Natural killer cell treated with Interleukin-12 subunit alpha and Interleukin-12 subunit beta and Interleukin-15 and Interleukin-18, amount 100 ng/mL, for 72 hours (primary cell): ENCODE measurements around the gene GLTPD2. TPM values are rescaled to one million over a fixed set of nuclear protein-coding genes. Genes with fewer than 3 reads are reported as not detected.

Experiments
- ATAC-seq, 2 donors: fragments of 150-1000 bp; cut with Tn5 transposase in 1 of 2; sonication (Bioruptor Pico), chemical (Tn5 transposase) in 1 of 2; 2 replicates each; pipeline ENCODE4 v1.10.0; 2021
- DNase-seq: peaks from one replicate; pipeline ENCODE4 v3.0.0; 2022; ENCODE audit warnings: low spot score
- H3K27ac Mint-ChIP-seq, 2 donors: 1 replicate in 1 of 2; 2 replicates in 1 of 2; pipeline ENCODE4 v1.8.0; 2022; ENCODE audit warnings: mixed read lengths in 2 of 2, mild to moderate bottlenecking in 1 of 2, moderate library complexity in 1 of 2
- H3K27me3 Mint-ChIP-seq, 2 donors: 1 replicate in 1 of 2; 2 replicates in 1 of 2; pipeline ENCODE4 v1.8.0; 2022; ENCODE audit warnings: mixed read lengths in 2 of 2
- H3K36me3 Mint-ChIP-seq: one replicate; pipeline ENCODE4 v1.8.0; 2022; ENCODE audit warnings: mixed read lengths
- H3K4me1 Mint-ChIP-seq, 2 donors: 1 replicate in 1 of 2; 2 replicates in 1 of 2; pipeline ENCODE4 v1.8.0; 2022; ENCODE audit warnings: low read depth in 2 of 2, mixed read lengths in 2 of 2, mild to moderate bottlenecking in 1 of 2
- H3K4me3 Mint-ChIP-seq: one replicate; pipeline ENCODE4 v1.8.0; 2022; ENCODE audit warnings: mixed read lengths
- H3K9me3 Mint-ChIP-seq: 2 replicates; pipeline ENCODE4 v1.8.0; 2022; ENCODE audit warnings: mixed read lengths
- total RNA-seq, 2 donors: library from RNA; stranded (reverse); gene quantifications; one replicate each; pipeline ENCODE4 v1.2.3, GENCODE V29; 2022

The GLTPD2 gene
- total RNA-seq, 2 donors from 2014 or later, result 0.38 TPM; not detected in 1

DNA sequence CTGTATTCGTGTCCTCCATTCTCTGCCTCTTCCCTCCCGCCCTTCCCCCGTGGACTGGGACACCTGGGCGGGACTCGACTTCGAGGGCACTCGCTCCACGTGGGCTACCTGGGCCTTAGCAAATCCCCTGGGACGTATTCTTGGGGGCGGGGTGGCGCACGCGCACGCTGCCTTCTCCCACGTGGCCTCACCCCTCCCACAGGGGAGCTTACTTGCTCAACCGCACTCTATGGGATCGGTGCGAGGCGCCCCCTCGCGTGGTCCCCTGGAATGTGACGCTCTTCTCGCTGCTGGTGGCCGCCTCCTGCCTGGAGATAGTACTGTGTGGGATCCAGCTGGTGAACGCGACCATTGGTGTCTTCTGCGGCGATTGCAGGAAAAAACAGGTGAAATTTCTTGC lies 6.1 kb upstream of the GLTPD2 start:
- Mint-ChIP-seq H3K4me1 (peaks cover 14 to 22% of the 10 kb centered on the region in 2 donors), H3K36me3 (no peaks in the 10 kb centered on the region), H3K4me3 (no peak overlapping the region), H3K27me3 (peaks cover 32 to 40% of the 10 kb centered on the region in 2 donors), H3K9me3 (no peaks in the 10 kb centered on the region), H3K27ac (peak overlapping the region in 1 of 2 donors; percentile 7)
- DNase-seq (no peak), ATAC-seq (peak; percentile 26 to 40)

- Mint-ChIP-seq H3K36me3 (no peaks in the 10 kb centered on the region), H3K27ac (no peak overlapping the region), H3K4me1 (peaks cover 22 to 33% of the 10 kb centered on the region in 2 donors), H3K9me3 (no peaks in the 10 kb centered on the region), H3K27me3 (peaks cover 21% of the 10 kb centered on the region in 2 donors), H3K4me3 (peak overlapping the region; percentile 31)
- ATAC-seq (no peak), DNase-seq (no peak)
Measured at GRCh38 chr17:4785311-4786105, 3.3 kb upstream of the GLTPD2 start.

GRCh38 chr17:4786106-4786511 lies 2.7 kb upstream of the GLTPD2 start, which contains the start of gene VMO1:
Gene VMO1, minus strand, starts transcription at chr17:4786364. Its CDS starts 12 bp downstream, at chr17:4786352.
- H3K4me1 Mint-ChIP-seq, result peaks cover 28 to 38% of the 10 kb centered on the region in 2 donors

DNA sequence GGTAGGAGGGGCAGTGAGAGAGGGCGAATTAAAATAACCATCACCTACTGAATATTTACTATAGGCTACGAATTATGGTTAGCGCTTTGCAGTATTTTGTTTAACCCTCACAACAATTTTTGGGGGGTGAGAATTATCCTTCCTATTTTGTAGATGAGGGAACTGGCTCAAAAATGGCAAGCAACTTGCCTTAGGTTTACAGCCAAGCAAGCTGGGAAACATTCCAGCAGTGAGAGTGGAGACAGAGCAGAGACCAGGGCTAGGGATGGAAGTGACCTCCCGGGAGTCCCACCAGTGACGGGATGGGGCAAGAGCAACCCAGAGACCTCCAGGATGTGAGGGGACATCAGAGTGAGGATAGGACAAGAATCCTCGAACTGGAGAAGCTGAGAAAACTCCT lies 2.2 kb upstream of the GLTPD2 start:
- ATAC-seq, result no peak
- Mint-ChIP-seq H3K27me3 (peaks cover 16 to 21% of the 10 kb centered on the region in 2 donors), H3K4me3 (peak overlapping the region; percentile 31), H3K27ac (no peak overlapping the region), H3K4me1 (peaks cover 32 to 40% of the 10 kb centered on the region in 2 donors), H3K36me3 (no peaks in the 10 kb centered on the region), H3K9me3 (no peaks in the 10 kb centered on the region)
- DNase-seq, result no peak

More at GRCh38 chr17:4786106-4786511, 2.7 kb upstream of the GLTPD2 start, which contains the start of gene VMO1:
- Mint-ChIP-seq H3K36me3 (no peaks in the 10 kb centered on the region), H3K27ac (no peak within 1 kb of the TSS), H3K27me3 (peaks cover 16 to 21% of the 10 kb centered on the region in 2 donors), H3K4me3 (peak within 1 kb of the TSS; percentile 31), H3K9me3 (no peaks in the 10 kb centered on the region)
- DNase-seq (no peak), ATAC-seq (no peak)

GRCh38 chr17:4788159-4788806 lies 481 bp upstream of the GLTPD2 start:
- Mint-ChIP-seq H3K27me3 (peaks cover 8 to 15% of the 10 kb centered on the region in 2 donors), H3K4me3 (peak overlapping the region; percentile 84)

DNA sequence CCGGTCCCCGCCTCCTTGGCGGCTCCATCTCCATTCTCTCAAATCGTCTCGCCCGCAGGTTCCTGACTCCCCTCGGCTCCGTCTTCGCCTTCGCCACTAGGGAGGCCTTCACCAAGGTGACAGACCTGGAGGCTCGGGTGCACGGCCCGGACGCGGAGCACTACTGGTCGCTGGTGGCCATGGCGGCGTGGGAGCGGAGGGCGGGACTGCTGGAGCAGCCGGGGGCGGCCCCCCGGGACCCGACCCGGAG lies 862 bp downstream of the GLTPD2 start:
- H3K4me3 Mint-ChIP-seq, result peak overlapping the region; percentile 84
- H3K27me3 Mint-ChIP-seq, result peaks cover 0 to 14% of the 10 kb centered on the region in 2 donors
- ATAC-seq, result no peak
- no peaks in the 10 kb centered on the region for H3K9me3 Mint-ChIP-seq
- H3K4me1 Mint-ChIP-seq, result peaks cover 37 to 38% of the 10 kb centered on the region in 2 donors
- H3K27ac Mint-ChIP-seq, result peak overlapping the region in 1 of 2 donors; percentile 93
- no peaks in the 10 kb centered on the region for H3K36me3 Mint-ChIP-seq
- DNase-seq, result no peak

More at GRCh38 chr17:4788159-4788806, 481 bp upstream of the GLTPD2 start:
- no peak for DNase-seq
- ATAC-seq, result no peak
- Mint-ChIP-seq H3K27ac (peak overlapping the region; percentile 17 to 66), H3K9me3 (no peaks in the 10 kb centered on the region), H3K4me1 (peaks cover 34 to 38% of the 10 kb centered on the region in 2 donors), H3K36me3 (no peaks in the 10 kb centered on the region)

GRCh38 chr17:4789951-4790704 lies 1.4 kb downstream of the GLTPD2 start:
- ATAC-seq (peak; percentile 92), DNase-seq (peak; percentile 91)
- Mint-ChIP-seq H3K27ac (peak overlapping the region; percentile 89 to 93), H3K9me3 (no peaks in the 10 kb centered on the region), H3K4me3 (peak overlapping the region; percentile 84), H3K4me1 (peaks cover 37 to 40% of the 10 kb centered on the region in 2 donors), H3K27me3 (peaks cover 0 to 14% of the 10 kb centered on the region in 2 donors), H3K36me3 (no peaks in the 10 kb centered on the region)

DNA sequence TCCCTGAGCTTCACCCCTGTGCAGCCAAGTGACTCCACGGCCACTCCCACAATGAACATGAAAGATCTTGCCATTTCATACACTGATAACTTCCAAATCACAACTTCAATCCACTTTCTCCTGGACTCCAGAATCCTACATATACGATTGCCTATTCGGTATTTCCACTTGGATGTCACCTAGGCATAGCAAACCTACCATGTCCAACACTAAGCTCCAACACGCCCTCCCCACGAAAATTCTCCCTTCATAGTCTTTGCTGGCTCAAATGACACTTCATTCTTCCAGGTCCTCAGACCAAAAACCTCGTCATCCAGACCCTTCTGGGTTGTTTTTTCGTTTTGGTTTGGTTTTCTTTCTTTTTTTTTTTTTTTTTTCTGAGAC lies 1.9 kb downstream of the GLTPD2 start:
- ATAC-seq (no peak), DNase-seq (no peak)
- Mint-ChIP-seq H3K27me3 (peaks cover 0 to 12% of the 10 kb centered on the region in 2 donors), H3K36me3 (no peaks in the 10 kb centered on the region), H3K4me3 (peak overlapping the region; percentile 84), H3K4me1 (peaks cover 38 to 45% of the 10 kb centered on the region in 2 donors), H3K9me3 (no peaks in the 10 kb centered on the region), H3K27ac (peak overlapping the region; percentile 89 to 93)

- Mint-ChIP-seq H3K9me3 (no peaks in the 10 kb centered on the region), H3K4me3 (peak overlapping the region; percentile 99), H3K36me3 (peaks cover 8% of the 10 kb centered on the region), H3K4me1 (peaks cover 25 to 37% of the 10 kb centered on the region in 2 donors), H3K27ac (peak overlapping the region; percentile 88 to 97), H3K27me3 (peaks cover 0 to 4% of the 10 kb centered on the region in 2 donors)
- DNase-seq (no peak), ATAC-seq (no peak)
Measured at GRCh38 chr17:4795168-4795567, 6.4 kb downstream of the GLTPD2 start.

DNA sequence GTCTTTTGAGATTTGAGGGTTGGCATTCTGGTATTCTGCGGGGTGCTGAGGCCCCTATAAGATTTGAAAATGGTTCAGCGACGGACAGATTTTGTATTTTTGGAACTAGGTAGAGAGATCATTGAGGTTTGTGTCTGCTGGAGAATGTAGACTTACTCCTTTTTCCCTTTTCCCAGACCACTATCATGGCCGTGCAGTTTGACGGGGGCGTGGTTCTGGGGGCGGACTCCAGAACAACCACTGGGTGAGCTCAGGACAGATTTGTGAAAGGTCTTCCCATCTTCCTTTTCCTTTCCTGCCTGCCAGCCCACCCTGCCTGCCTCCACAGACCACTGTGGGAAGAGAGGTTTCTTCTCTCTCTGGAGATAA lies 7.8 kb downstream of the GLTPD2 start:
- H3K27ac Mint-ChIP-seq, result peak overlapping the region; percentile 88 to 97
- H3K27me3 Mint-ChIP-seq, result peaks cover 0 to 4% of the 10 kb centered on the region in 2 donors
- no peaks in the 10 kb centered on the region for H3K9me3 Mint-ChIP-seq
- peaks cover 15 to 25% of the 10 kb centered on the region in 2 donors for H3K4me1 Mint-ChIP-seq
- ATAC-seq (peak in 1 of 2 donors; percentile 46), DNase-seq (no peak)
- H3K36me3 Mint-ChIP-seq, result peaks cover 8% of the 10 kb centered on the region
- H3K4me3 Mint-ChIP-seq, result peak overlapping the region; percentile 99

- DNase-seq (no peak), ATAC-seq (no peak)
- H3K27ac Mint-ChIP-seq, result peak overlapping the region in 1 of 2 donors; percentile 50
- no peak overlapping the region for H3K4me3 Mint-ChIP-seq
- H3K9me3 Mint-ChIP-seq, result no peaks in the 10 kb centered on the region
- H3K27me3 Mint-ChIP-seq, result no peaks in the 10 kb centered on the region
- peaks cover 12 to 14% of the 10 kb centered on the region in 2 donors for H3K4me1 Mint-ChIP-seq
- peaks cover 8% of the 10 kb centered on the region for H3K36me3 Mint-ChIP-seq
Measured at GRCh38 chr17:4800462-4801196, 11.9 kb downstream of the GLTPD2 start.

GRCh38 chr17:4802228-4802627 lies 13.5 kb downstream of the GLTPD2 start, which contains the start of gene C17orf114:
Gene C17orf114, minus strand, starts transcription at chr17:4802328.
- no peaks in the 10 kb centered on the region for H3K9me3 Mint-ChIP-seq
- H3K4me3 Mint-ChIP-seq, result no peak within 1 kb of the TSS
- ATAC-seq, result no peak
- peaks cover 5 to 6% of the 10 kb centered on the region in 2 donors for H3K4me1 Mint-ChIP-seq
- H3K36me3 Mint-ChIP-seq, result no peaks in the 10 kb centered on the region
- H3K27me3 Mint-ChIP-seq, result no peaks in the 10 kb centered on the region
- peak within 1 kb of the TSS in 1 of 2 donors; percentile 50 for H3K27ac Mint-ChIP-seq
- DNase-seq, result peak; percentile 55

DNA sequence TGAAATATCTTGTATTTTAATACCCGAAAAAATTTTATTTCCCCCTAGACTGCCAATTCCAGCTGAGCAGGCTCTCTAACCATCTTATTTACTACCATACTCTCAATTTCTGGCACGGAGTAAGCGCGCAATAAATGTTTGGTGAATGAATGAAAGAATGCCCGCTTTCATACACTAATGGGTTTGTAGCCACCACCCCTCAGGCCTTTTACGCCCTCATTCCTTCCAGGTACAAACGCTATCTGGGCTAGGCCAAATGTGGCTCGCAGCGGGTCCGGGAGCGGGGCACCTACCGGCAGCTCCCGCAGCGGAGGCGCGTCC lies 17.7 kb downstream of the GLTPD2 start:
- Mint-ChIP-seq H3K27me3 (no peaks in the 10 kb centered on the region), H3K36me3 (peaks cover 7% of the 10 kb centered on the region), H3K27ac (no peak overlapping the region), H3K9me3 (no peaks in the 10 kb centered on the region), H3K4me1 (peaks cover 20 to 26% of the 10 kb centered on the region in 2 donors), H3K4me3 (peak overlapping the region; percentile 78)
- no peak for ATAC-seq
- no peak for DNase-seq
